Adrenal gland (tissue), 5 donors: Measurements from ENCODE around the gene RPL15.
A peak's percentile ranks its signal among the peaks of the same experiment; 100 is the strongest.

ENCODE experiments used
- CTCF ChIP-seq, 6 experiments: fragments of 450-650 bp in 4 of 6; fragments of 200-600 bp in 2 of 6; sonication (generic) in 1 of 6; IDR thresholded peaks; 1 replicate in 5 of 6; 2 replicates in 1 of 6; pipeline versions ENCODE4 v1.5.1 to v1.8.0; 2016 to 2021; ENCODE audit warnings: antibody characterized with exemption in 6 of 6, mild to moderate bottlenecking in 2 of 6, moderate library complexity in 1 of 6
- POLR2A ChIP-seq, 2 donors: fragments of 450-650 bp; IDR thresholded peaks; one replicate each; pipeline ENCODE4 v1.6.1; 2017; ENCODE audit warnings: antibody characterized with exemption in 2 of 2, mild to moderate bottlenecking in 2 of 2, moderate library complexity in 1 of 2
- donor health status: DM: no; HTN: no; CAD: no.

GRCh38 chr3:23884481-23884880 lies 32.5 kb upstream of the RPL15 start:
- peak in 2 of 6 experiments; percentile 20 to 23 for TF ChIP-seq CTCF (IDR thresholded peaks at IDR 0.05)
- no peak for TF ChIP-seq POLR2A (IDR thresholded peaks at IDR 0.05)
